ENCODE data around the gene SDF2. TPM values are rescaled to one million over a fixed set of nuclear protein-coding genes. Genes with fewer than 3 reads are reported as not detected.
"Not testable (repeated sequence)": the region's sequence is repeated elsewhere in the genome, so short reads cannot be mapped to it uniquely, and the experiment has no call there.

The SDF2 gene
- total RNA-seq, 1 donor from 2014 or later, result 51.0 TPM

DNA sequence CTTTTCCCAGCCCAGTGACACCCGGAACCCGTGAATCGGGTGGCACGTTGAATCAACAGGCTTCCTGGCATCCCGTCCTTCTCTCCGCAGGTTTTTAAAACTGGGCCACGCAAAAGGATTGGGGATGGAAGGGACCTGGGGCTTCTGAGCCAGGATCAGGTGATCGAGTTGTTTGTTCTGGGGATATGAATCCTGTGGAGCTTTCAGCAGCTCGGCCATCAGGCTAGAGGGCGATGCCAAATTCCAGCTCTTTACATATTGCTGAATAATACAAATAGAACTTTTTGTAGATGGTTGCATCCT lies 772 bp upstream of the SDF2 start:
- DNase-seq (ENCODE audit: low spot score in 2 of 2, unreplicated experiment in 2 of 2), result no peak
- Mint-ChIP-seq H3K36me3 (peaks cover 28% of the 10 kb centered on the region), H3K9me3 (peaks cover 9% of the 10 kb centered on the region), H3K27me3 (ENCODE audit: low read depth) (no peaks in the 10 kb centered on the region), H3K4me3 (peak overlapping the region; percentile 98), H3K4me1 (peaks cover 34% of the 10 kb centered on the region), H3K27ac (peak overlapping the region; percentile 100)
- TF ChIP-seq CTCF (IDR thresholded peaks at IDR 0.05; ENCODE audit: unreplicated experiment), result no peak

DNA sequence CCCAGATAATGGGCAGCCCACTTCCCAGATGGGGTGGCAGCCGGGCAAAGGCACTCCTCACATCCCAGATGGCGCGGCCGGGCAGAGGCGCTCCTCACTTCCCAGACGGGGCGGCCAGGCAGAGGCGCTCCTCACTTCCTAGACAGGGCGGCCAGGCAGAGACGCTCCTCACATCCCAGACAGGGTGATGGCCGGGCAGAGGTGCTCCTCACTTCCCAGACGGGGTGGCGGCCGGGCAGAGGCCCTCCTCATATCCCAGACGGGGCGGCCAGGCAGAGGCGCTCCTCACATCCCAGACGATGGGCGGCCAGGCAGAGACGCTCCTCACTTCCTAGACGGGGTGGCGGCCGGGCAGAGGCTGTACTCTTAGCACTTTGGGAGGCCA lies 2.2 kb downstream of the SDF2 start:
- DNase-seq (ENCODE audit: low spot score in 2 of 2, unreplicated experiment in 2 of 2); H3K27ac Mint-ChIP-seq; H3K27me3 Mint-ChIP-seq (ENCODE audit: low read depth); H3K9me3 Mint-ChIP-seq: not testable (repeated sequence)
- Mint-ChIP-seq H3K4me3 (peak overlapping the region; percentile 98), H3K4me1 (peaks cover 27% of the 10 kb centered on the region), H3K36me3 (peaks cover 30% of the 10 kb centered on the region)

DNA sequence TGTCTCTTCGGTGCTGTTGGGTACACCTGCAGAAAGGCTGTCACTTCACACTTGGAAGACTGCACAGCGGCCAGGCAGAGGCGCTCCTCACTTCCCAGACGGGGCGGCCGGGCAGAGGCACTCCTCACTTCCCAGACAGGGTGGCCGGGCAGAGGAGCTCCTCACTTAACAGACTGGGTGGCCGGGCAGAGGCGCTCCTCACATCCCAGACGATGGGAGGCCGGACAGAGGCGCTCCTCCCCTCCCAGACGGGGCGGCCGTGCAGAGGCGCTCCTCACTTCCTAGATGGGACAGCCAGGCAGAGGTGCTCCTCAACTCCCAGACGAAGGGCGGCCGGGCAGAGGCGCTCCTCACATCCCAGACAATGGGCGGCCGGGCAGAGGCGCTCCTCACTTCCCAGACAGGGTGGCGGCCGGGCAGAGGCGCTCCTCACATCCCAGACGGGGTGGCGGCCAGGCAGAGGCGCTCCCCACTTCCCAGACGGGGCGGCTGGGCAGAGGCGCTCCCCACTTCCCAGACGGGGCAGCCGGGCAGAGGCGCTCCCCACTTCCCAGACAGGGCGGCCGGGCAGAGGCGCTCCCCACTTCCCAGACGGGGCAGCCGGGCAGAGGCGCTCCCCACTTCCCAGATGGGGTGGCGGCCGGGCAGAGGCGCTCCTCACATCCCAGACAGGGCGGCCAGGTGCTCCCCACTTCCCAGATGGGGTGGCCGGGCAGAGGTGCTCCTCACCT lies 2.8 kb downstream of the SDF2 start:
- not testable (repeated sequence) for H3K27me3 Mint-ChIP-seq (ENCODE audit: low read depth); H3K4me3 Mint-ChIP-seq; H3K27ac Mint-ChIP-seq; DNase-seq (ENCODE audit: low spot score in 2 of 2, unreplicated experiment in 2 of 2); H3K9me3 Mint-ChIP-seq
- peaks cover 30% of the 10 kb centered on the region for H3K36me3 Mint-ChIP-seq
- H3K4me1 Mint-ChIP-seq, result peaks cover 25% of the 10 kb centered on the region

GRCh38 chr17:28658342-28658741 lies 3.4 kb downstream of the SDF2 start:
- H3K9me3 Mint-ChIP-seq; DNase-seq (ENCODE audit: low spot score in 2 of 2, unreplicated experiment in 2 of 2); H3K27me3 Mint-ChIP-seq (ENCODE audit: low read depth); H3K27ac Mint-ChIP-seq; H3K4me3 Mint-ChIP-seq: not testable (repeated sequence)
- Mint-ChIP-seq H3K36me3 (peaks cover 30% of the 10 kb centered on the region), H3K4me1 (peaks cover 21% of the 10 kb centered on the region)

GRCh38 chr17:28657756-28658155 lies 4.0 kb downstream of the SDF2 start:
- Mint-ChIP-seq H3K9me3 (peaks cover 9% of the 10 kb centered on the region), H3K27ac (no peak overlapping the region), H3K36me3 (peaks cover 30% of the 10 kb centered on the region), H3K4me1 (peaks cover 15% of the 10 kb centered on the region), H3K27me3 (ENCODE audit: low read depth) (no peaks in the 10 kb centered on the region), H3K4me3 (no peak overlapping the region)
- TF ChIP-seq CTCF (IDR thresholded peaks at IDR 0.05; ENCODE audit: unreplicated experiment), result no peak
- no peak for DNase-seq (ENCODE audit: low spot score in 2 of 2, unreplicated experiment in 2 of 2)

DNA sequence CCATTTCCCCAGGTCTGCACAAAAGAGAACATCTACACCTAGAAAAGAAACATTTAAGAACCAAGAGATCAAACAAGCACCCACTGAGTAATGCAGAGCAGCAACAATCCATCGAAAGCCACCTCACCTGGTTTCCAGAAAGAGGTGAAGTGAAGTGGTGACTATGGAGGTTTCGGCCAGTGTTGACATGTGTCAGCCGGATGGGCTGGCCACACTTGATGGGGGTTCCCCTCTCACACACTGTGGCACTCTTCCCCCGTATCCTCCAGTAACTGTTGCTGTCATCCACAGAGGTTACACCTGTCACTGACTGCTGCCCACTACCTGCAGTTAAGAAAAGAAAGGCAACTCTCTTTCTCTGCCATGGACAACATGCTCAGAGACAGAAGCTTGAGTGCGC lies 6.5 kb downstream of the SDF2 start:
- Mint-ChIP-seq H3K4me3 (no peak overlapping the region), H3K36me3 (peaks cover 28% of the 10 kb centered on the region), H3K27ac (no peak overlapping the region), H3K27me3 (ENCODE audit: low read depth) (no peaks in the 10 kb centered on the region), H3K9me3 (peaks cover 4% of the 10 kb centered on the region), H3K4me1 (peaks cover under 1% of the 10 kb centered on the region)
- DNase-seq (ENCODE audit: low spot score in 2 of 2, unreplicated experiment in 2 of 2), result no peak
- TF ChIP-seq CTCF (IDR thresholded peaks at IDR 0.05; ENCODE audit: unreplicated experiment), result no peak

DNA sequence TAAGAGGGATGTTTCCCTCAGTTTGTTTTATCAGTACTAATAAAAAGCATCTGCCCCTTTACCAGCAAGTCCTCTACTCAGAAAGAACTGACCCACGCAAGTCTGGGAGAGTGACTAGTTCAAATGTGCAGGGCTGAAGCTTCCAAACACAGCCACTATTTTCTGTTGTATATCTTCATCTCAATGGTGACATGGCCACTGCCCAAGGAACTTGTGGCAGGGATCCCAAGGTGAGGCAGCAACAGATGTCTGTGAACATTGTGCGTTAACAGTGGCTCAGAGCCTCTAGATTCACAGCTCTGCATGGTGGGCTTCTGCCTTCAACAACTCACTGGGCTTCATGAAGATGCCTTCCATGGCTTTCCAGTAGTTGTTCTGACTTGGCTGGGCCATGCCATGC lies 13.0 kb downstream of the SDF2 start:
- Mint-ChIP-seq H3K9me3 (no peaks in the 10 kb centered on the region), H3K36me3 (peaks cover 14% of the 10 kb centered on the region), H3K4me3 (no peak overlapping the region), H3K27me3 (ENCODE audit: low read depth) (no peaks in the 10 kb centered on the region), H3K27ac (no peak overlapping the region), H3K4me1 (peaks cover 25% of the 10 kb centered on the region)
- no peak for DNase-seq (ENCODE audit: low spot score in 2 of 2, unreplicated experiment in 2 of 2)
- TF ChIP-seq CTCF (IDR thresholded peaks at IDR 0.05; ENCODE audit: unreplicated experiment), result no peak

Data from mesothelial cell of epicardium (in vitro differentiated cells).